Epithelial cell of prostate (primary cell): ENCODE data around the gene PCDH15.

ENCODE experiments used
- DNase-seq: peaks from one replicate; pipeline ENCODE4 v3.0.0-alpha.2; 2011; ENCODE audit warnings: low read depth, low spot score
- H3K27ac ChIP-seq: fragments of 450-650 bp; 2 replicates; pipeline ENCODE4 v1.5.1; 2017; ENCODE audit warnings: mild to moderate bottlenecking

The PCDH15 gene

DNA sequence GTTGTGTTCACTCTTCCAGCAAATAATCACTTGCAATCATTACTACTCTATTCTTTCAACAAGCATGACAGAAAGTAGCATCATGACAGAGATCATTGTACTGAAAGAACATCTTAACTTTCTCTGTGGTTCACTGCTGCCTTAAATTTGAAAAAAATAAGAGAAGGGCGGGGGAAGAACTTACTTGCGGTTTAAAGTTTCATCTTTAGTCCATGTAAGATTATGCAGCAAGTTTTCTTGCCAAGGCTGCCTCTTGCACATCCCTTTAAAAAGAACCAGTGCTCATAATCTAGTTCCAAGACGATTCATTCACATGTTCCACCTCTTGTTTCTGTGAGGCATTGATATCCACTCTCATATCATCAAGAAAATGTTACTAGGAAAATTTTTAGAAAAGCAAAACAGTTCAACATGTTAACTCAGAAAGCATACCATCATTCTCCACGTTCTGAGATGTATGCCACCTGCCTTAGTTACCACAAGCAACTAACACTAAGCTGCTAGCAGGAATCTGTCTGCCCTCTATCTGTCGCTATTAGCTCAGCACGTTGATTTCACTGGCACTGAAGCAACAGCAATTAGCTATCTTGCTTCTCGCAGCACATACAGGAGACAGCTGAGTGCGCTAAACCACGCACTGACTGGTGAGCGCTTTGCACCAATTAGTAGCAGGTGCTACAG, at the start of gene PCDH15:
Gene PCDH15 (minus strand): TSS at position 491 of the 681 bp plus-strand sequence. CDS start 136,969 bp downstream, outside the sequence.
- no peak for DNase-seq
- H3K27ac ChIP-seq, result no peak within 1 kb of the TSS

- no peak for DNase-seq
- no peak overlapping the region for H3K27ac ChIP-seq
These were observed 42.9 kb upstream of the PCDH15 start for GRCh38 chr10:54843932-54844331.

DNA sequence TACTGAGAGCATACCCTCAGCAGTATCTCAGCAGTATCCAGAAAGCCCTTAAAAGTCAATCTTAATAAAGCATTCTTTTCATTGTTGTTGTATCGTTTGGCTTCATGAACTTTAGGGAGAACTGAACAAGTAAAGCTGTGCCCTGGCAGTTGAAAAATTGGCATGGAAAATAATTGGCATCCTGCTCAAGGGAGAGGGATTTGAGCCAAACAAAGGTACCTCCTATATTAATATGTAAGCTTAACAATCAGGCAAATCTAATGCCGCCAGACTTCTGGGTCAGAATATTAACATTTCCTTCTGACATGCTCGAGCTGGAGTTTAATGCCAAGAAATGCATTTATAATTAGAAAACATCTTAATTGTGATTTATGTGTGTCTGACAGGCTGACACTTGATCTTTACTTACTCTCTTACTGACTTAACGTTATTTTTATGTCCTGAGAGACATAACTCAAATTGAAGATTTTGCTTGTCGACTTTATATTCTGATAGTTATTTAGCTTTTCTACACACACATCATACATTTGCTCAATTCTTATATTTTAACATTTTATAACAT, 42.1 kb upstream of the PCDH15 start:
- H3K27ac ChIP-seq, result no peak overlapping the region
- DNase-seq, result no peak

DNA sequence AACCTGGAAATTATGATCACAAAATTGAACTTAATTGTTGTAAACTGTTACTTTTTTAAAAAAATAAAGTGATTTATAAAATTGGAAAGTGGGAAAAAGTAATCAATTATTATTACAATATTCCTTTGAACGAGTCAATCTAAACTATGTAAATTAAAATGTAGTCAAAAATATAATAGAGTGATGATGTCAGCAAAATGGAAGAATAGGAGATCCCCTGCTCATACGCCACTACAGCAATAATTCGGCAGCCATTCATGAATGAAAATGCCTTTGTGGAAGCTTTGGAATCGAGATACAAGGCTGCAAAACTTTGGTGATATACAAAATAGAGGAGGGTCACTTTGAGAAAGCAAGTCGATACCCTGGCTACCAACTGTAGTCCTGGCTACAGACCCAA, 36.4 kb upstream of the PCDH15 start:
- no peak overlapping the region for H3K27ac ChIP-seq
- no peak for DNase-seq

DNA sequence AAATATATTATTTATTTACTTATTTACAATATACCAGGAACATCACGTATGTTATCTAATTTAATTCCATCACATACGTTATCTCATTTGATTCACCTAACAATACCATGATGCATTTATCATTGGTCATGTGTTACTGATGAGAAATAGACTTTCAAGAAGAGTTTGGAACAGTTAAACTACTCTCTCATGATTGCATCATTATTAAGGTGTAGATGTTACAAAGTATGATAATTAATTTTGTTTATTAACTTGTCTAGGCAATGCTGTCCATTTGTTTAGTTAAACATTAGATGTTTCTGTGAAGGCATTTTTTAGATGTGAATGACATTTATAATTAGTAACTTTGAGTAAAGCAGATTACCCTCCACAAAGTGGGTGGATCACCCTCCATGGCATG, 32.0 kb upstream of the PCDH15 start:
- no peak for DNase-seq

DNA sequence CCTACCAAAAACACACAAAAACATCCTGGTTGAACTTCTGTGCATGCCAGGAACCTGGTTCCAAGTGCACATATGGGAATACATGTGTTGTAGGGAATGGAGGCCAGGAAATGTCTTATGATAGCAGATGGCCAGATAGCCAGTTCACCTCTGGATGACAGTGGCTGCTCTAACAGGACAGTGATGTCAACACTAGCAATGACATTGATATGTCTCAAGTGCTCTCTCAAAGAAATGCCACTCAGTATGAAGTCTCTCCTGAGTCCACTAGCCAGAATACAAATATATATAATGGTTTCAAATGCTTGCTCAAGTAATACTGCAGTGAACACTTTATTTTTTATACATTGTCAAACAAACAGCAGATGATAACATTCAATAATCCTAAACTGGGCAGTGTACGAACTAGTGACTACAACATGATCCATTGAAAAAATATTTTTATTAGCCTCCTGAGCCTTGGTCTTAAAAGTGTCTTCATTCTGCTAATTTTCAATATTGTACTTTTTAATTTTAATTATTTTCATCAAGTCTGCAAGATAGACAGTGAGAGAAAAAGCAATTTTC, 26.0 kb upstream of the PCDH15 start:
- no peak for DNase-seq
- no peak overlapping the region for H3K27ac ChIP-seq

More for the DNA sequence above, 32.0 kb upstream of the PCDH15 start:
- H3K27ac ChIP-seq, result no peak overlapping the region

DNA sequence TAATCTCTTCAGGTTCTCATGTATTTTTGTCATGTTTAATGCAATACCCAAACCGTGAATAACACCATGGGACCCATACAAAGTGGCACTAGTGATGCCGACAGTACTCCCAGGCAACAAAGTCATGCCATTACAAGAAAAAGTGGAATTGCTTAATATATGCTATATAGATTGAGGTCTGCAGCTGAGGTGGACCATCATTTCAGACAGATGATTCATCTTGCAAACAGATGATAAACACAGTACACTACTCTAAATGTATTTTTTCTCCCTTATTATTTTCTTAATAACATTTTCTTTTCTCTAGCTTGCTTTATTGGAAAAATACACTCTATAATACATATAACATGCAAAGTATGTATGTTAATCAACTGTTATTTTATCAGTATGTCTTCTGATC, 14.6 kb upstream of the PCDH15 start:
- H3K27ac ChIP-seq, result no peak overlapping the region

GRCh38 chr10:54808186-54808935, 7.3 kb upstream of the PCDH15 start:
- no peak for DNase-seq
- no peak overlapping the region for H3K27ac ChIP-seq

More for the DNA sequence above, 14.6 kb upstream of the PCDH15 start:
- DNase-seq, result no peak

- H3K27ac ChIP-seq, result no peak overlapping the region
- DNase-seq, result no peak
These were observed 1.5 kb downstream of the PCDH15 start for GRCh38 chr10:54799506-54799905.

- H3K27ac ChIP-seq, result no peak overlapping the region
- DNase-seq, result no peak
These were observed 3.3 kb downstream of the PCDH15 start for GRCh38 chr10:54797636-54798321.

- H3K27ac ChIP-seq, result no peak overlapping the region
- DNase-seq, result no peak
These were observed 4.2 kb downstream of the PCDH15 start for GRCh38 chr10:54796881-54797280.

- DNase-seq, result no peak
- no peak overlapping the region for H3K27ac ChIP-seq
These were observed 24.4 kb downstream of the PCDH15 start for GRCh38 chr10:54776622-54777021.

DNA sequence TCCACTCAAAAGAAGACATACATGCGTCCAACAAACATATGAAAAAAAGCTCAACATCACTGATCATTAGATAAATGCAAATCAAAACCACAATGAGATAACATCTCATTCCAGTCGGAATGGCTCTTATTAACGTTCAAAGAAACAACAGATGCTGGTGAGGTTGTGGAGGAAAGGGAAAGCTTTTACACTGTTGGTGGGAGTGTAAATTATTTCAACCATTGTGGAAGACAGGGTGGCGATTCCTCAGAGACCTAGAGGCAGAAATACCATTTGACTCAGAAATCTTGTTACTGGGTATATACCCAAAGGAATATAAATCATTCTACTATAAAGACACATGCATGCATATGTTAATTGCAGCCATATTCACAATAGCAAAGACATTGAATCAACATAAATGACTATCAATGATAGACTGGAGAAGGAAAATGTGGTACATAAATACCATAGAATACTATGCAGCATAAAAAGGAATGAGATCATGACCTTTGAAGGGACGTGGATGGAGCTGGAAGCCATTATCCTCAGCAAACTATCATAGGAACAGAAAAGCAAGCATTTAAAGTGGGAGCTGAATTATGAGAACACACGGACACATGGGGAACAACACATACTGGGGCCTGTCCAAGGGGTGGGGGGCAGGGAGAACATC, 28.4 kb downstream of the PCDH15 start:
- no peak overlapping the region for H3K27ac ChIP-seq
- DNase-seq, result no peak

- H3K27ac ChIP-seq, result no peak overlapping the region
- DNase-seq, result no peak
These were observed 32.0 kb downstream of the PCDH15 start for GRCh38 chr10:54769051-54769450.

- no peak for DNase-seq
- no peak overlapping the region for H3K27ac ChIP-seq
These were observed 42.2 kb downstream of the PCDH15 start for GRCh38 chr10:54758791-54759190.

DNA sequence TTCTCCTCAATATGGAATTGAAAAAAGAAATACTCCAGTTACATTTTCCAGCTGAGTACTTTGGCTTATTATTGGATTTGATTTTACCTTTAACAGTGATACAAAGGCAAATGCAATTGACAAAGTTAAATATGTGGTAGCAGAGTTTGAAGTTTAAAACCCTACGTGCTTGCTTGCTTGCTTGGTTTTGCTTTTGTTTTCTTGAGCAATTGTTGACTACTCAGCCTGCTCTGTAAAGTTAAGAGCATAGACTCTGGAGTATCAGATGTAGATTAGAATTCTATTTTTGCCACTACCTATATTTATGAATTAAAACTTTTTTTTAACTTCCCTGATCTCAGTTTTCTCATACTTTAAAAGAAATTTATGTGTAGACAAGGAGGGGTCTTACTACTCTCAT, 51.4 kb downstream of the PCDH15 start:
- H3K27ac ChIP-seq, result no peak overlapping the region
- DNase-seq, result no peak

GRCh38 chr10:54745436-54745835, 55.6 kb downstream of the PCDH15 start:
- DNase-seq, result no peak

DNA sequence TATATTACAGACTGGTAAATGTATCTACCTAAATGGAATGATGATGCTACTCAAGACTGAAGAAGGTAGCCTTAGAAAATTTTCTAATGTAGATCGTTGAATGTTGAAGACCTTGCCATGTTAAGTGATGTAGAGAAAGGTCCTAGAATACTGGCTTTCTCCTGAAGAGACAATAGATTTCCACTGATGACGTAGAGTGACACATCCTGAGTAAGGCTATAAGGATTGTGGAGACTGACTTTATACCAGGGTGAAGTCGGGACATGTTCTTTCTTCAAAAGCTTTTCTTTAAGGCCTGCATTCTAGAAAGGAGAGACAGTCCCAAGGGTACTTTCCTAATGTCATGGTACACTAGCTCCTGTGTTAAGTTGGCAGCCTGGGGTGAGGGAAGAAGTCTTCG, 58.6 kb downstream of the PCDH15 start:
- DNase-seq, result no peak
- no peak overlapping the region for H3K27ac ChIP-seq

More at GRCh38 chr10:54745436-54745835, 55.6 kb downstream of the PCDH15 start:
- no peak overlapping the region for H3K27ac ChIP-seq

DNA sequence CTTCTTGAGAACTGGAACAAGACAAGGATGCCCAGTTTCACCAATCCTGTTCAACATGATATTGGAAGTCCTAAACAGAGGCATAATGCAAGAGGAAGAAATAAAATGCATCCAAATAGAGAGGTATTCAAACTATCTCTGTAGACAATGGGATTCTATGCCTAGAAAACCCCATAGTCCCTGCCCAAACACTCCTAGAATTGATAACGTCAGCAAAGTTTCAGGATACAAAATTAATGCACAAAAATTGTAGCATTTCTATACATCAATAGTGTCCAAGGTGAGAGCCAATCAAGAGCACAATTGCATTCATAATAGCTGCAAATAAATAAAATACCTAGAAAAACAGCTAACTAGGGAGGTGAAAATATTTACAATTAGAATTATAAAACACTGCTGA, 72.5 kb downstream of the PCDH15 start:
- no peak for DNase-seq
- no peak overlapping the region for H3K27ac ChIP-seq

- no peak overlapping the region for H3K27ac ChIP-seq
- no peak for DNase-seq
These were observed 79.0 kb downstream of the PCDH15 start for GRCh38 chr10:54722075-54722474.
